IPS-18c (cell line): Measurements from ENCODE around the gene PPME1.

Experiments used
- H3K4me3 ChIP-seq: 2 replicates; pipeline ENCODE4 v1.7.0; 2013; ENCODE audit warnings: low read depth, mild to moderate bottlenecking, low read length, moderate library complexity; ENCODE audit not compliant: insufficient read depth
- H3K9me3 ChIP-seq: one replicate; pipeline ENCODE4 v1.6.1; 2013; ENCODE audit warnings: mild to moderate bottlenecking, low read length, moderate library complexity; ENCODE audit not compliant: control insufficient read depth, insufficient read depth

PPME1 gene

GRCh38 chr11:74147199-74147929, 23.7 kb upstream of the PPME1 start:
- H3K9me3 ChIP-seq, result no peaks in the 10 kb centered on the region
- no peak overlapping the region for H3K4me3 ChIP-seq

- H3K9me3 ChIP-seq, result no peaks in the 10 kb centered on the region
Measured at GRCh38 chr11:74153224-74153623, 17.9 kb upstream of the PPME1 start.

GRCh38 chr11:74154620-74155281, 16.3 kb upstream of the PPME1 start:
- H3K9me3 ChIP-seq, result no peaks in the 10 kb centered on the region
- H3K4me3 ChIP-seq, result no peak overlapping the region

More at GRCh38 chr11:74153224-74153623, 17.9 kb upstream of the PPME1 start:
- H3K4me3 ChIP-seq, result no peak overlapping the region

GRCh38 chr11:74157169-74157568, 13.9 kb upstream of the PPME1 start:
- no peak overlapping the region for H3K4me3 ChIP-seq
- H3K9me3 ChIP-seq, result no peaks in the 10 kb centered on the region

- H3K4me3 ChIP-seq, result no peak overlapping the region
- H3K9me3 ChIP-seq, result no peaks in the 10 kb centered on the region
Measured at GRCh38 chr11:74159642-74160041, 11.4 kb upstream of the PPME1 start.

GRCh38 chr11:74162681-74163467, 8.2 kb upstream of the PPME1 start:
- Histone ChIP-seq H3K9me3 (no peaks in the 10 kb centered on the region), H3K4me3 (no peak overlapping the region)

GRCh38 chr11:74168838-74169237, 2.3 kb upstream of the PPME1 start:
- Histone ChIP-seq H3K9me3 (no peaks in the 10 kb centered on the region), H3K4me3 (no peak overlapping the region)

- no peaks in the 10 kb centered on the region for H3K9me3 ChIP-seq
- peak overlapping the region; percentile 83 for H3K4me3 ChIP-seq
Measured at GRCh38 chr11:74169738-74170458, 1.2 kb upstream of the PPME1 start.

- H3K4me3 ChIP-seq, result peak overlapping the region; percentile 90
- no peaks in the 10 kb centered on the region for H3K9me3 ChIP-seq
Measured at GRCh38 chr11:74171630-74171968, 510 bp downstream of the PPME1 start.

GRCh38 chr11:74171997-74172396, 908 bp downstream of the PPME1 start:
- H3K4me3 ChIP-seq, result peak overlapping the region; percentile 90
- H3K9me3 ChIP-seq, result no peaks in the 10 kb centered on the region

GRCh38 chr11:74175920-74176319, 4.8 kb downstream of the PPME1 start:
- H3K9me3 ChIP-seq, result no peaks in the 10 kb centered on the region
- H3K4me3 ChIP-seq, result no peak overlapping the region

- no peaks in the 10 kb centered on the region for H3K9me3 ChIP-seq
Measured at GRCh38 chr11:74179234-74180052, 8.4 kb downstream of the PPME1 start.

GRCh38 chr11:74182635-74183034, 11.5 kb downstream of the PPME1 start:
- no peak overlapping the region for H3K4me3 ChIP-seq
- no peaks in the 10 kb centered on the region for H3K9me3 ChIP-seq

More at GRCh38 chr11:74179234-74180052, 8.4 kb downstream of the PPME1 start:
- H3K4me3 ChIP-seq, result no peak overlapping the region

GRCh38 chr11:74185285-74185684, 14.2 kb downstream of the PPME1 start:
- Histone ChIP-seq H3K9me3 (peaks cover 4% of the 10 kb centered on the region), H3K4me3 (no peak overlapping the region)

- no peak overlapping the region for H3K4me3 ChIP-seq
- peaks cover 8% of the 10 kb centered on the region for H3K9me3 ChIP-seq
Measured at GRCh38 chr11:74185695-74186094, 14.6 kb downstream of the PPME1 start.

- H3K9me3 ChIP-seq, result peaks cover 5% of the 10 kb centered on the region
- no peak overlapping the region for H3K4me3 ChIP-seq
Measured at GRCh38 chr11:74195828-74196227, 24.7 kb downstream of the PPME1 start.
